CD14-positive monocyte (primary cell): ENCODE measurements around the gene ZBTB26. TPM values are rescaled to one million over a fixed set of nuclear protein-coding genes. Genes with fewer than 3 reads are reported as not detected.

Experiments
- DNase-seq, 3 donors: peaks; one replicate each; pipeline ENCODE4 v3.0.0-alpha.2; 2011 to 2022
- H2AFZ ChIP-seq: 2 replicates; pipeline ENCODE4 v1.6.0; 2012; ENCODE audit warnings: mild to moderate bottlenecking, low read depth, low read length, inconsistent platforms; ENCODE audit not compliant: insufficient read depth, poor library complexity, severe bottlenecking
- H3K27ac ChIP-seq, 2 donors: 1 replicate in 1 of 2; 2 replicates in 1 of 2; pipeline ENCODE4 v1.5.1; 2012 to 2013; ENCODE audit warnings: low read length in 2 of 2, control low read depth in 1 of 2, inconsistent platforms in 1 of 2, low read depth in 1 of 2, mild to moderate bottlenecking in 1 of 2
- H3K27me3 ChIP-seq, 2 donors: one replicate each; pipeline versions ENCODE4 v1.6.0 to v1.6.1; 2011 to 2013; ENCODE audit warnings: low read length in 2 of 2; ENCODE audit not compliant: control insufficient read depth in 2 of 2, insufficient read depth in 2 of 2
- H3K36me3 ChIP-seq, 2 donors: replicated peaks in 1 of 2; 1 replicate in 1 of 2; 2 replicates in 1 of 2; pipeline versions ENCODE4 v1.5.1 to v1.6.1; 2012 to 2013; ENCODE audit warnings: low read length in 2 of 2, control low read depth in 1 of 2, inconsistent platforms in 1 of 2, mild to moderate bottlenecking in 1 of 2; ENCODE audit not compliant: insufficient read depth in 2 of 2, control insufficient read depth in 1 of 2
- H3K4me1 ChIP-seq, 2 donors: 1 replicate in 1 of 2; 2 replicates in 1 of 2; pipeline versions ENCODE4 v1.5.1 to v1.6.1; 2012 to 2013; ENCODE audit warnings: low read length in 2 of 2, control low read depth in 1 of 2, inconsistent platforms in 1 of 2, mild to moderate bottlenecking in 1 of 2, moderate library complexity in 1 of 2; ENCODE audit not compliant: insufficient read depth in 2 of 2, control insufficient read depth in 1 of 2
- H3K4me2 ChIP-seq: replicated peaks from 2 replicates; pipeline ENCODE3; 2012; ENCODE audit warnings: low read length, moderate library complexity, mild to moderate bottlenecking; ENCODE audit not compliant: poor library complexity, severe bottlenecking; ENCODE audit errors: extremely low read depth
- H3K4me3 ChIP-seq, 3 experiments: fragments of 200-600 bp in 1 of 3; sonication (generic) in 1 of 3; replicated peaks in 1 of 3; 1 replicate in 2 of 3; 2 replicates in 1 of 3; pipeline ENCODE4 v1.5.1; 2011 to 2013; ENCODE audit warnings: low read length in 3 of 3, mild to moderate bottlenecking in 3 of 3, control low read depth in 2 of 3, low read depth in 2 of 3, inconsistent platforms in 1 of 3, moderate library complexity in 1 of 3
- H3K79me2 ChIP-seq: 2 replicates; pipeline ENCODE4 v1.6.0; 2012; ENCODE audit warnings: mild to moderate bottlenecking, control low read depth, inconsistent platforms, low read length, moderate library complexity; ENCODE audit not compliant: insufficient read depth
- H3K9ac ChIP-seq: 2 replicates; pipeline ENCODE4 v1.6.0; 2017; ENCODE audit warnings: low read length, mild to moderate bottlenecking; ENCODE audit not compliant: insufficient read depth, poor library complexity, severe bottlenecking
- H3K9me3 ChIP-seq, 2 donors: replicated peaks in 1 of 2; 1 replicate in 1 of 2; 2 replicates in 1 of 2; pipeline versions ENCODE4 v1.5.1 to v1.6.1; 2012 to 2013; ENCODE audit warnings: low read length in 2 of 2, control low read depth in 1 of 2; ENCODE audit not compliant: control insufficient read depth in 1 of 2, insufficient read depth in 1 of 2
- H4K20me1 ChIP-seq: 2 replicates; pipeline ENCODE4 v1.6.0; 2012; ENCODE audit warnings: mild to moderate bottlenecking, low read length, control low read depth, moderate library complexity; ENCODE audit not compliant: insufficient read depth
- H3K27ac Mint-ChIP-seq, 7 donors: one replicate each; pipeline ENCODE4 v1.8.0; 2020; ENCODE audit warnings: mild to moderate bottlenecking in 7 of 7, mixed read lengths in 7 of 7, moderate library complexity in 6 of 7, inconsistent platforms in 2 of 7
- H3K27me3 Mint-ChIP-seq, 3 donors: one replicate each; pipeline ENCODE4 v1.8.0; 2021 to 2022; ENCODE audit warnings: low read depth in 3 of 3, mild to moderate bottlenecking in 3 of 3, mixed read lengths in 3 of 3, moderate library complexity in 3 of 3, inconsistent platforms in 1 of 3
- H3K36me3 Mint-ChIP-seq, 2 donors: one replicate each; pipeline ENCODE4 v1.8.0; 2020; ENCODE audit warnings: mixed read lengths in 2 of 2, inconsistent platforms in 1 of 2, mild to moderate bottlenecking in 1 of 2
- H3K4me1 Mint-ChIP-seq: one replicate; pipeline ENCODE4 v1.8.0; 2020; ENCODE audit warnings: mild to moderate bottlenecking, mixed read lengths
- H3K4me3 Mint-ChIP-seq, 2 donors: one replicate each; pipeline ENCODE4 v1.8.0; 2020; ENCODE audit warnings: mild to moderate bottlenecking in 2 of 2, mixed read lengths in 2 of 2, moderate library complexity in 1 of 2
- H3K9me3 Mint-ChIP-seq, 7 donors: one replicate each; pipeline ENCODE4 v1.8.0; 2020 to 2022; ENCODE audit warnings: mixed read lengths in 7 of 7, mild to moderate bottlenecking in 6 of 7, moderate library complexity in 6 of 7, inconsistent platforms in 2 of 7
- WGBS: methylation state at CpG from one replicate; pipeline ENCODE4 v1.1.5; 2013; ENCODE audit warnings: missing lambda C conversion rate; ENCODE audit not compliant: insufficient coverage; 5-methylcytosine and 5-hydroxymethylcytosine counted together
- intact Hi-C, 2 donors: fragments of 100-400 bp; cut with micrococcal nuclease; formaldehyde crosslinking; loops; one replicate each; pipeline versions ENCODE4 v1.15.0 to v1.15.1; 2023
- polyA plus RNA-seq, 3 donors: library from polyadenylated mRNA; depleted of rRNA in 1 of 3; unstranded in 2 of 3; stranded (reverse) in 1 of 3; fragments of 300-500 nt in 2 of 3; fragments of >200 nt in 1 of 3; fragmentation: Illumina TruSeq in 2 of 3; gene quantifications; 1 replicate in 2 of 3; 2 replicates in 1 of 3; pipeline ENCODE4 v1.2.3, GENCODE V29; 2012 to 2021
- TF ChIP-seq, protein P1 (sequence below): fragments of 200-600 bp; IDR thresholded peaks from one replicate; pipeline ENCODE4 v1.8.0; 2022; ENCODE audit warnings: antibody characterized with exemption, mild to moderate bottlenecking

The ZBTB26 gene
- polyA plus RNA-seq, 3 donors = 0.42 to 5.1 (median 0.48) TPM

DNA sequence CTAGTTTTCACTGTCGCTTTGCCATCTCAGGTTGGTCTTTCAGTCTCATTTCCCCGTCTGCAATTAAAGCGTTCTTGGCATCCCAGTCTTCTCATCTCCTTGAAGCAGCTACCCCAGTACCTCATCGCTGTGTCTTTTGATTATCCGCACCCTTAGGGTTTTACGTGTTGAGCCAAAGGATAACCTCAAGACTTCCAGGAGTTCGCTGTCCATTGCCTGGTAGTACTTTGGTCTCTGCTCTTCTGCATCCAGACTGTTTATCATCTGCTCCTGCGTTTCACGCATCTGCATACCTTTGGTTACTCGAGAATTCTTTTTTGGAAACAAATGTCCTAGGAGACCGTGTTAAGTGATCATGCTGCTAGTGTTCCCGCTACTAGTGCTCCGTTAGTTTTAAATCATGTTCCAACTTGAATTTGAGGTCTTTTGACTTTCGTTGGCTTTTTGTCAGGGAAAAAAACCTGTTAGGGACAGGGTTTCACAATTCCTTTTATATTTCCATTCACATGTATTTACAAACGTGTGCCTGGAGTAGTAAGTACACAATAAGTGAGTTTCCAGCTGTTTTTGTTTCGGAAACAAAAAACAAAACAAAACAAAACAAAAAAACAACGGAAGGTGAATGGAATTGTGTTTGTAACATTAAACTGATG, 10.4 kb upstream of the ZBTB26 start:
- no peak for DNase-seq

More for the DNA sequence above, 10.4 kb upstream of the ZBTB26 start:
- H4K20me1 ChIP-seq = peaks cover 55% of the 10 kb centered on the region
- peaks cover 53% of the 10 kb centered on the region for H3K4me1 Mint-ChIP-seq
- no peaks in the 10 kb centered on the region for H3K9me3 ChIP-seq
- H3K27me3 Mint-ChIP-seq = peaks cover 0 to 2% (median 0%) of the 10 kb centered on the region in 3 donors
- H3K4me3 ChIP-seq = peak overlapping the region; percentile 47 to 82 (median 69)
- peaks cover 35 to 40% of the 10 kb centered on the region in 2 donors for H3K4me1 ChIP-seq
- TF ChIP-seq, protein P1, sequence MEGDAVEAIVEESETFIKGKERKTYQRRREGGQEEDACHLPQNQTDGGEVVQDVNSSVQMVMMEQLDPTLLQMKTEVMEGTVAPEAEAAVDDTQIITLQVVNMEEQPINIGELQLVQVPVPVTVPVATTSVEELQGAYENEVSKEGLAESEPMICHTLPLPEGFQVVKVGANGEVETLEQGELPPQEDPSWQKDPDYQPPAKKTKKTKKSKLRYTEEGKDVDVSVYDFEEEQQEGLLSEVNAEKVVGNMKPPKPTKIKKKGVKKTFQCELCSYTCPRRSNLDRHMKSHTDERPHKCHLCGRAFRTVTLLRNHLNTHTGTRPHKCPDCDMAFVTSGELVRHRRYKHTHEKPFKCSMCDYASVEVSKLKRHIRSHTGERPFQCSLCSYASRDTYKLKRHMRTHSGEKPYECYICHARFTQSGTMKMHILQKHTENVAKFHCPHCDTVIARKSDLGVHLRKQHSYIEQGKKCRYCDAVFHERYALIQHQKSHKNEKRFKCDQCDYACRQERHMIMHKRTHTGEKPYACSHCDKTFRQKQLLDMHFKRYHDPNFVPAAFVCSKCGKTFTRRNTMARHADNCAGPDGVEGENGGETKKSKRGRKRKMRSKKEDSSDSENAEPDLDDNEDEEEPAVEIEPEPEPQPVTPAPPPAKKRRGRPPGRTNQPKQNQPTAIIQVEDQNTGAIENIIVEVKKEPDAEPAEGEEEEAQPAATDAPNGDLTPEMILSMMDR = no peak
- WGBS = 7% methylated on average over 12 of the region's 17 CpGs
- peaks cover 23 to 25% of the 10 kb centered on the region in 2 donors for H3K36me3 Mint-ChIP-seq
- H3K36me3 ChIP-seq = peaks cover 2 to 35% of the 10 kb centered on the region in 2 donors
- peak overlapping the region; percentile 69 to 91 for H3K27ac ChIP-seq
- H3K27ac Mint-ChIP-seq = peak overlapping the region; percentile 87 to 95 (median 93)
- H3K4me3 Mint-ChIP-seq = peak overlapping the region; percentile 92 to 98
- peaks cover 66% of the 10 kb centered on the region for H3K79me2 ChIP-seq
- peaks cover 0 to 2% (median 0%) of the 10 kb centered on the region in 7 donors for H3K9me3 Mint-ChIP-seq
- H3K4me2 ChIP-seq = peak overlapping the region; percentile 87
- H3K27me3 ChIP-seq = no peaks in the 10 kb centered on the region
- H2AFZ ChIP-seq = peak overlapping the region; percentile 80
- H3K9ac ChIP-seq = peak overlapping the region; percentile 93
- intact Hi-C loops = loop anchor here (2.0 to 5.0 kb wide), 2 partner anchors 37 to 39 kb away; partner anchors contain the start of gene RC3H2 (in 1 of the 2)
